Measurements from ENCODE around the gene EIF4G2.
"Not testable (repeated sequence)": the region's sequence is repeated elsewhere in the genome, so short reads cannot be mapped to it uniquely, and the experiment has no call there.

EIF4G2 gene

DNA sequence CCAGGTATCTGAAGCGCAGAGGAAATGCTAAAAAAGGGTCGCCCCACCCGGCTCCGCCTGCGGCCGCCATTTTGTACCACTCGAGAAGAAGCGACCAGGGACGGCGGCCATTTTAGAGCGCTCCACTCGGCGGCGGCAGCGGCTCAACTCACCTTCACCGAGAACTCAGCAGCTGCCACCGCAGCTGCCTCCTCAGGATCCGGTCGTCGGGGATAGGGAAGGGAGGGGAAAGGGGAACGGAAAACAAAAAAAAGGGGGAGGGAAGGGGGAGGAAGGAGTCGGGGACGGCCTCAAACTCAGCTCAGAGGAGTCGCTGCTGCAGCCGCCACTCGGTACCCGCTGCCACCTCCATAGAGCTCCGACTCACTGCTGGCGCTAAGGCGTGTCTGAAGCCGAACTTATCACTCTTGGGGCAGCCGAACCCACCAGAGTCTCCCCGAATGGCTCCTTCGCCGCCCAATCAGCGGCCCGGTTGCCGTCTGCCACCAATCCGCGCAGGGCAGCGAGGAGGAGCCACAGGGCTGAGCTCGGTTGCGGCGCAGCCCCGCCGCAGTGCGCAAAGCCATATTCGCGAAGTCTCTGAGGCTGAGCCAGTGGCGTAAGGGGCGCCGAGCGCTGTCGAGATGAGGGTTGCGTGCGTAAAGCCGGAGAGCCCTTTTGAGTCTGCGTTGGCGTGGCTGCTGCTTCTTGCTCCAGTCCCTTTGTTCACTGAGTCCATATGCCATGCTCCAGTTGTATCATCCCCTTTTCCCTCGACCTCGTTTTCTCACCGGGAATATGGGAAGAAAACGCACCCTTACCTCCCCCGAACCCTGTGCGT is at the start of gene EIF4G2:
Gene EIF4G2, minus strand, starts transcription at position 374 of the 820 bp plus-strand sequence.
- peak; percentile 96 for DNase-seq

DNA sequence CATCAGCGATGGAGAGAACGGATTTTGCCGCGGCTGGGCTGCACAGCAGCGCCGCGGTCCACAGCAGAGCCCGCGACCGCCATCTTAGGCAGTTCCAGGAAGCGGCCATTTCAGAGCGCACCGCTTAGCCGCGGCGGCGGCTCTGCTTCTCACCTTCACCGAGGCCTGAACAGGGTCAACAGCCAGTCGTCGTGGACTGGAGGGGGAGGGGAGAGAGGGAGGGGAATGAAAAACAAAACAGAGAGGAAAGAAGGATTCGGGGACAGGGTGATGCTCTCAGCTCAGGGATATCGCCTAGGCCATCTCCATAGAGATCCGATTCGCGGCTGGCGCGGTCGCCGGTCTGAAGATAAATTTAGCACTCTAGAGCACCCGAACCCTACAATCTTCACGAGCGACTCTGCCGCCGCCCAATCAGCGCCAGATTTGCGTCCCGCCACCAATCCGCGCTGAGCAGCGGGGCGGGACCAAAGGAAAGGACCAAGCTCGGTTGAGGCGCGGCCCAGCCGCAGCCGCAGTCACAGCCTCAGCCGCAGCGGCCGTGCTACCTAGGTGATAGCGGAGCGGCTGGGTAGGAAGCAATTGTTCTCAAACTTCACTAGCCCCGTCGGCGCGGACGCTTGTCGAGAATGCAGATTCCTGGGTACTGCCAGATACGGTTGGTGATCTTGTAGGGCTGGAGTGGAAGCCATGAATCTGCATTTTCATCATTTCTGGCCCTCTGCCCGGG is 49.1 kb upstream of the EIF4G2 start, which contains the start of gene ZBED5:
Gene ZBED5, minus strand, starts transcription at position 345 of the 730 bp plus-strand sequence. CDS start 3,108 bp downstream, outside the sequence.
- peak; percentile 97 for DNase-seq

DNA sequence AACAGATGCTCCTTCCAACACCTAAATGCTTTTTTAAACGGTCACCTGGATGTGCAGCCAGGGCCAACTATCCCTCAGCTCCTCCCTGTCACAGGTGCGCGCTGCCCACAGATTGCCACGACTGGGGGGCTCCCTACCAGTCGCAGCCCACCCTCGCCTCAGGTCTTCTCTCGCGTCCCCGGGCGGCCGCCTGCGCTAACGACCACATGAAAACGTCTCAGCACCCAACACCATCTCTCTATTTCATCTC is 48.7 kb upstream of the EIF4G2 start:
- no peak for DNase-seq

DNA sequence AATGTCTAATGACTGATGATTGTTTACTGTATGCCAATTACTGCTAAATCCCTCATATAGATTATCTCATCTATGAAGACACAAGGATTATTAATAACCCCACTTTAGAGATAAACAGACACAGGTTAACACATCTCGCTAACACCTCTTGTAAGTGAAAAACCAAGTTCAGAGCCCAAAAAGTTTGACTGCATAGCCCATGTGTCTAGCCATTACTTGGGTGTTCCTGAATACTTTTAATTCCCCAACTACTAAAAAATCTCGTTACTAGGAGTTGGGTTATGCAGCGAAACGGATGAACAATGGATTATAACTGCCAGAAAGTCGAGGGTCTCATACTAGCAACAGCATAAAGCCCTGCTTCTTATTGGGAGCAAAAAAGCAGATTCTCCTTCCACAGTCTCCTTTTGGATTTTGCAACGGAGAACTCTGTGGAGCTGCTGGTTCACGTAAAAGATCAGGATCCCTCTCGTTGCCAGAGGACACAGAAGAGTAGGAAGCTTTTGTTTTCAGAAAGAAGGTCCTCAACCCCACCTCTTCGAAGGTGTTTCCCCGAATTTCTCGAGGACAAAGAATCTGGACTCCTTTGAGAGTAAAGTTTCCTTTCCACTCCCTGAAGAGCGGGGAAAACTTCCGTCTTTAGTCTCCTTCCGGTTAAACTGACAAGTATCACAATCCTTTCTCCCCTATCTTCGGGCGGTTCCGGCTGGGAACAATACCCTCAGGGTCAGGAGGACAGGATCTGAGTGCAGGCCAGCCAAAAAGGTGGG is 48.1 kb upstream of the EIF4G2 start:
- DNase-seq = peak; percentile 34

DNA sequence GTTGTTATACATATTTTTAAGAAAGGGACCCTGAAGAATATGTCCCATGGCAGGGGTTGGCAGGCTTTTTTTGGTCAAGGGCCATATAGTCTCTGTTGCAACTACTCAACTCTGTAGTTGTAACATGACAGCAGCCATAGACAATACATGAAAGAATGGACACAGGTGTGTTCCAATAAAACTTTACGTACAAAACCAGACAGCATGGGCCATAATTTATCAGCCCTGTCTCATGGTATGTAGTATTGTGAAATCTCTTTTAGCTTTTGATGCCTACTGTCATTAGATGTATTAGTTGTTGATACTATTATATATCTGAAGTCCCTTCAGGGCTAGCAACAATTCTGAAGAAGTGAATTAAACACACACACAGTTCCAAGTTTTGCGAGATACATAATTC is 46.6 kb upstream of the EIF4G2 start:
- no peak for DNase-seq

DNA sequence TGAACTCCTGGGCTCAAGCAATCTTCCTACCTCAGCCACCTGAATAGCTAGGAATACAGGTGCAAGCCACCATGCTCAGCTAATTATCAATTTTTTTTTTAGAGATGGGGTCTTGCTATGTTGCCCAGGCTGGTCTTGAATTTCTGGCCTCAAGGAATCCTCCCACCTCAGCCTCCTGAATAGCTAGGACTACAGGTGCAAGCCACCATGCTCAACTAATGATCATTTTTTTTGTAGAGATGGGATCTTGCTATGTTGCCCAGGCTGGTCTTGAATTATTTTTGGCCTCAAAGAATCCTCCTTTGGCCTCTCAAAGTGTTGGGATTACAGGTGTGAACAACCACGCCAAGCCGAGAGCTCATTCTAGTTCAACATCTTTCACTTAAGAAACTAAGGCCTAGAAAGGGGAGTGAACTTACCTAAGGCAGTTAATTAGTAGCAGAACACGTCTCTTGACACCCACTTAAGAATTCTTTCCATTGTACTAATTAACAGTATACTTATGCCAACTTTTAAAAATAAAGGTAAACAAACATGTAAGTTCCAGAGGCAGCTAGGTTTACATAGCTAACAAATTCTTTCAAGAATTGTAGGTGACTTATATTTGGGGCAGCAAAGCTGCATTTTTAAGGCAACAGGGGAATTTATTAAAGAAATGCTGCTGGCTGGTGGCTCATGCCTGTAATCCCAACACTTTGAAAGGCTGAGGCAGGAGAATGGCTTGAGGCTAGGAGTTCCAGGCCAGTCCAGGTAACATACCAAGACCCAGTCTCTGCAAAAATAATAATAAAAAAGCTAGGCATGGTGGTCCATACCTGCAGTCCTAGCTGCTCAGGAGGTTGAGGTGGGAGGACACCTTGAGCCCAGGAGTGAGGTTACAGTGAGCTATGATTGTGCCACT is 39.5 kb upstream of the EIF4G2 start:
- no peak for DNase-seq

DNA sequence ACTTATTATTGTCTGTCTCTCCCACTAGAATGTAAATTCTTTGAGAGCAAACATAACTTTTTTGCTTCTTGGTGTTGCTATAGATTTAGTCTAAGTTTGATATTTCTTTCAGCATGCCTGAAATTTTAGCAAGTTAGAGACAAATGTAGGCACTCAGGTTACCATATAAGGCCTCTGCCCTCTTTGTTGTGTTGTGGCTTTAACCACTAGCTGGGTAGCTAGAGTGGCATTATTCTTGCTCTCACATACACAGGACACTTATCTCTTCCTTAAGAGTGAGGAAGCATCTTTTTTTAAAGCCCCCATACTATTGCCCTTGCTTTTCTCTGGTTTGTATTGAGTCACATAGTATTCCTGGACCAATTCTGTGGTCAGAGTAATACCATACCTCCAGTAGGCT is 37.9 kb upstream of the EIF4G2 start:
- DNase-seq = no peak

DNA sequence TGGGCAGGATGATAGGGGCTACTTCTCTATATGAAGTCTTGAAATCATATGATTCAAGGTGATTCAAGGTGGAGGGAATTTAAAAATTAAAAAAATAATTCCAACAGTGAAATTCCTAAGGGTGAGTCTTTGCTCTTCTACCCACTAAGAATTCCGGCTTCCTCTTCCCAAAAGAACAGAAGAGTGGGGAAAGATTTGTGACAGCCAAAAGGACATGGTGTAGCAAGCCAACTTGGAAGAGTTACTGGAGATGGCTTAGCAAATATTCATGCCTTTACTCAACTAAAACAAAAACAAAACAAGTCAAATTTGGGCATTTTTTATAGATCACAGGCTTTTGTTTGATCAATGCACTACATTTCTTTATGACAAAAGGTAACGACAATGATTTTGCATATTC is 36.9 kb upstream of the EIF4G2 start:
- DNase-seq = no peak

DNA sequence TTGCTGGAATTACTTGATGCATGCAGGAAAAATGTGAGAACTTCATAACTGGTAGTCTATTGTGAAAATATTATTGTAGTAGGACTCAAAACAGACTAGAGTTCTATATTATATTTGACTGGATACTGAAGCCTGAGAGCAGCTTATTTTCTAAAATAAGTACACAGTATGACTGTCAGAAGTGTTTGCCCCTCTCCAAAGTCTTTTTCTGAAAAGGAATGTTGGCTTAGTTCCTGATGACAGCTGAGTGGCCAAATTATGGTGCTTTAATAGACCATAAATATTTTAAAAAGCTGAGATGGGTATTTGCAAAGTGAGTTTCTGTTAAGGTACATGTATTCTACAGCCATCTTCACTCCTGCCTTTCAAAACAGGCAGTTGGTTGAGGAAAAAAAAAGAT is 36.1 kb upstream of the EIF4G2 start:
- DNase-seq = no peak

DNA sequence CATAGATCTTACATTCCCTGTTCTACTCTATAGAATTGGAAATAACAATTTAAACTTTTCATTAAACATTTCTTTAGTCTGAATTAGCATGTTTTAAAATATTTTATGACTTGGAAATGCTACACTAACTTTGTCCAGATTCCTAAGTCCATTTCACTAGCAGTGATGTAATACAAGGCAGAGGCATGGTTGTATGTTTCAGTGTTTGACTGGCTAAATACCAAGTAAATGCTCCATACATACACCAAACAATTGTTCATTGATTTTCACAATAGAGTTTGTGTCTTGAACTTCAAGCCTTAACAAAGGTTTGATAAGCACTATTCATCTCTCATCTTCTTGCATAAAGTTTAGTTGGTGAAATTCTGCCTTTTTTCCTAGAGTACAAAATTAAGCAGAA is 35.6 kb upstream of the EIF4G2 start:
- DNase-seq = no peak

DNA sequence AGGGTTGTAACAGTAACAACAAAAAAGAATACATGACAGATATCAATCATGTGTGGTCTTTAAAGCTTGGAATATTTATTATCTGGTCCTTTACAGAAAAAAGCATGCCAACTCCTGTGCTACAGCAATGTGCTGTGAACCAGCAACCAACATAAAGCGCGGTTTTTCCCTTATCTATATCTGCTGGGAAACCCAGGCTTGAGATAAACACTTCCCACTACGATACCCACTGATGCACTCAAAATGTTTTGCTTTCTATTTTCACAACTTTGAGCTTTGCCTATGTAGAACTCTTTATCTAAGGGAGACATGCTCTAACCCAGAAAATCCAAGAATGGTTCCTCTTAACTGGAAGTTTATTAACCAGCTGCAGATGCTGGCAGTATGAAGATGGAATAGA is 30.2 kb upstream of the EIF4G2 start:
- no peak for DNase-seq

DNA sequence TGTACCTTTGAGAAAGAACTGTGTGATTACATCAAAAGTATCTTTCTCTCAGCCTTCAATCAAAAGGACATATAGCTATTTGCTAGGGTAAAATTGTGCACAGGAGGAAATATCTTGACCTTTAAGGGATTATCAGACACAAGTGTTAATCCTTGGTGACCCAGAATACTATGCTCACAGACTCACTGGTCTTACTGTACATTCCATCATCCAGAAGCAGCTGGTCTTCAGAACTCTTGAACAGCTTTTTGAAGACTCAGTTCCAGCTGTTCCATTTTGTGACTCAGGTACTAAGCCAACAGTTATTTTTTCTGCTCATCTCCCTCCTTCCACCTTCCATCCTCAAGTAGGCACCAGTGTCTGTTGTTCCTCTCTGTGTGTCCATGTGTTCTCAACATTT is 29.4 kb upstream of the EIF4G2 start:
- DNase-seq = no peak

DNA sequence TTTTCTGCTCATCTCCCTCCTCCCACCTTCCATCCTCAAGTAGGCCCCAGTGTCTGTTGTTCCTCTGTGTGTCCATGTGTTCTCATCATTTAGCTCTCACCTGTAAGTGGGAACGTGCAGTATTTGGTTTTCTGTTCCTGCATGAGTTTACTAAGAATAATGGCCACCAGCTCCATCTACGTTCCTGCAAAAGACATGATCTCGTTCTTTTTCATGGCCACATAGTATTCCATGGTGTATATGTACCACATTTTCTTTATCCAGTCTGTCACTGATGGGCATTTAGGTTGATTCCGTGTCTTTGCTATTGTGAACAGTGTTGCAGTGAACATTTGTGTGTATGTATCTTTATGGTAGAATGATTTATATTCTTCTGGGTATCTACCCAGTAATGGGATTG is 28.2 kb upstream of the EIF4G2 start:
- not testable (repeated sequence) for DNase-seq

DNA sequence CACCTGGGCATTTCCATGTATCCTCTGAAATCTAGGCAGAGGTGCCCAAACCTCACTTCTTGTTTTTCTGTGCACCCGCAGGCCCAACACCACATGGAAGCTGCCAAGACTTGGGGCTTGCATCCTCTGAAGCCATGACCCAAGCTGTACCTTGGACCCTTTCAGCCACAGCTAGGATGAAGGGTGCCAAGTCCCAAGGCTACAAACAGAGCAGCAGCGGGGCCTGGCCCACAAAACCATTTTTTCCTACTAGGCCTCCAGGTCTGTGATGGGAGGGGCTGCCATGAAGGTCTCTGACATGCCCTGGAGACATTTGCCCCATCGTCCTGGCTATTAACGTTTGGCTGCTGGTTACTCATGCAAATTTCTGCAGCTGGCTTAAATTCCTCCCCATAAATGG is 20.4 kb upstream of the EIF4G2 start:
- DNase-seq = no peak

DNA sequence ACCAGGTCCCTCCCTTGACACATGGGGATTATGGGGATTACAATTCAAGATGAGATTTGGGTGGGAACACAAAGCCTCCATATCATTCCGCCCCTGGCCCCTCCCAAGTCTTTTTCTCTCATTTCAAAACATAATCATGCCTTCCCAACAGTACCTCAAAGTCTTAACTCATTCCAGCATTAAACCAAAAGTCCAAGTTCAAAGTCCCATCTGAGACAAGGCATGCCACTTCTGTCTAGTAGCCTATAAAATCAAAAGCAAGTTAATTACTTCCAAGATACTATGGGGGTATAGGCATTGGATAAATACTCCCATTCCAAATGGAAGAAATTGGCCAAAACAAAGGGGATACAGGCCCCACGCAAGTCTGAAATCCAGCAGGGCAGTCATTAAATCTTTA is 19.7 kb upstream of the EIF4G2 start:
- DNase-seq = no peak

DNA sequence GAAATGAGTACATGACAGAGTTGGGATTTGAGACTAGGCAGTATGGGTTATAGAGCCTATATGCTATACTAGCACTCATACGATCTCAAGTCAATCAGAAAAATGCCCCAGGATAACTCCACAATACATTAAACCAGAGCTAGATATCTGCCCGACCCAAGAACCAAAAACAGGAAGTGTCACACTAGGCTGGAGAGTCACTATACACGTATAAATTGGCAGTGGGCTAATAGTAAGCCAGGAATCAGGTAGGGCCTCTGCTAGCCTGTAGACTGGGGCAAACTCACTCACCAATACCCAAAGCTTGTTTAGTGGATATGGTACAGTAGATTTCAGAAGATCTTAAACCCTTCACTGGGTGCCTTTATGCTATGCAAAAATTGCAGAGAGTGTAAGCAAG is 16.2 kb upstream of the EIF4G2 start:
- DNase-seq = no peak

DNA sequence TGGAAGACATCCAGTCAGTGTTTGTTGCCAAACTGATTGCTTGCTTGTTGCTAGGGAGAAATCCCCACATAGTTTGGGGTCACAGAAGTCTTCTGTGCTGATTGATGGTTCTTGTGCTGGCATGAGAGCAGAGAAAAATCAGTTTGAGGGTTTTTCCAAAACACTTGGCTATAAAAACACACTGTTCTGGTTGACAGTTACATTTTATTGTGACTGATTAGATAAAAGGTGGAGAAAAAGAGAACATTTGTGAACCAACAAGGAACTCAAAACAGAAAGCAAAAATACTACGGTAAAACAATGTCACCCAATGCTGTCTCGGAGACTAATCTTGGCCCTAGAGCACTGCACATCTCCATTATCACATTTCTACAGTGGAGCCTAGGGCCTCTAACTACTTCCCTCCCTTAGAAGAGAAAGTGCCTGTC is 14.4 kb upstream of the EIF4G2 start:
- DNase-seq = no peak

DNA sequence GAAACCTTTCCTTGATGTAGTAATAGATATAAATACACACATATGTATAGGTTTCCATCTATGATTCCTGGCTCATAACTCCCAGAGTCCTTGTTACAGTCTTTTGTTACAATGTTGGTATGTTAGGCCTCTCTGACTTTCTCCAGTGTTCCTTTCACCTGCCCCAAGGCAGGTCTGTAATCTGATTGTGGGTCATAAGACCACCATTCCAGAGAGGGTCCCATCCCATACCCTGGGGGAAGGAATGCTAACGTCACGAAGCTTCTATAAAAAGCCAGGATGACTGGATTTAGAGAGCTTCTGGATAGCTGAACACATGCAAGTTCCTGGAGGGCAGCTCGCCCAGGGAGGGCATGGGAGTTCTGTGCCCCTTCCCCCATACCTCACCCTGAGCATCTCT is 13.8 kb upstream of the EIF4G2 start:
- not testable (repeated sequence) for DNase-seq

DNA sequence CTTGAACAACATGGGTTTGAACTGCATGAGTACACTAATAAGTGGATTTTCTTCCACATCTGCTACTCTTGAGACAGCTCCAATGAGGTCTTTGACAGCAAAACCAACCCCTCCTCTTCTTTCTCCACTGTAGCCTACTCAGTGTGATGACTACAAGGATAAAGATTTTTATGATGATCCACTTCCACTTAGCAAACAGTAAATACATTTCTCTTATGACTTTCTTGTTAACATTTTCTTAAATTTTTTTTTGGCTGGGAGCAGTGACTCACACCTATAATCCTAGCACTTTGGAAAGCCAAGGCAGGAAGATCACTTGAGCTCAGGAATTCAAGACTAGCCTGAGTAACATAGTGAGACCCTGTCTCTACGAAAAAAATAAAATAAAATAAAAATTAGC is 9.9 kb upstream of the EIF4G2 start:
- DNase-seq = peak; percentile 85

DNA sequence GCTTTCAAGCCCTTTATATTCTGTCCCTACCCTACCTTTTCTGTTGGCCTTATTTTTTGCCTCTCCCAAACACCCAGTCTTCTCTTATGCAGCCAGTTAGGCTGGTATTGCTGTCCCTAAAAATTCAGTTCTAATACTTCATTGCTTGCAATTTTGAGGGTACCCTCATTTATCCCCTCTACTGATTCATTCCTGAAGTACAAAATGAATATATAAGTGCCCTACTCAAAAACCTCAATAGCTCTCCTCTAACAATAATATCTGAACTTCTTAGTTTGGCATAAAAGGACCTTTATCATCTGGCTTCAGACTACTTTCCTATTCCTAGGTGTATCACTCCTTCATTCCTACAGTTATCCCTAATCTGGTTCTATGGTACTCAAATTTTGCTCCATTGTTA is 5.2 kb upstream of the EIF4G2 start:
- no peak for DNase-seq

DNA sequence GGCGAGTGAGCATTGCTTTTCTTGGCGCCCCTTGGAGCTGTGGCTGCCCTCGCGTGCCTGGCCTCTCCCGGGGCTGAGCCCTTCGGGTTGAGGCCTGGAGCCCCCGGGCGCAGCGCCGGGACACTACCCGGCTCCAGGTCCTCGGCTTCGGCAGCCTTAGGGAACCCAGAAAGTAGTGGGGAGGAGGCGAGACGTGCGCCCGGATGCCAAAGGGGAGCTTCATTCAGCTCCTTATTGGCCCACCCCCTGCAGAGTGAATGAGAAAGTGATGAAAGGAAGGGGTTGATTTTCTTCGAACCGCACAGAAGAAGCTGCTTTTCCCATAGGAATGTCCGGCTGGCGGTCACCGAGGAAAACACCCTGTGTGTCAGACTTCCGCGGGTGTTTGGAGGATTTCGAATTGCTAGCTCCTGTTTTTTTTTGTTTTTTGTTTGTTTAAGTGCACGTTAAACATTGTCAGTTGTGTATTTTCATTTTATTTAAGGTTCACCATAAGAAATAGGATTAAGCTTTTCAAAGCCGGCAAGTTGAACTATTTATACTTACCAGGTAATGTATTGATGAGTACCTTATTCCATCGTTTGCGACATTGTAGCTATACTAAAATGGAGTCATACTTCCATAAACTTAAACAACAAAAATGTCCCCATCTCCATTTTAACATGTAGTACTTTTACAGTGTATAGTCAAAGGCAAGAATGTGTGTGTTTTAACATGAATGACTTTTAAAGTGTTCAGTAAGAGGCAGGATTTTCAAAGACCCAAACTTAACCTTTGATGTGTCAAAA is 841 bp upstream of the EIF4G2 start:
- no peak for DNase-seq

DNA sequence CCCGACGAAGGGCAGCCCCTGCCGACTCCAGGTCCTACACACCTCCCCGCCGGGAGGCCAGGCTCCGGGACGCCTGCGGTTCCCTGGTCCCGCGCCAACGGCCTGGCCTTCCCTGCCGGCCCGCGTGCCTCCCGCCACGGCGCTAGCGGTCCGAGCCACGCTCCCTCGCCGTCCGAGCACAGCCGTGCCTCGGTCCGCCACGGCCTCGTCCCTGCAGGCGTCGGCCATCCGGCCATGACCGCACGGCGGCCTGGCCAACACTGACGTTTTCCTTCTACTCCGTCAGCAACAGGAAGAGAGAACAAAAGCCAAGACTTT is 532 bp downstream of the EIF4G2 start:
- no peak for DNase-seq
